ENCODE data around the gene GALNT7.

DNA sequence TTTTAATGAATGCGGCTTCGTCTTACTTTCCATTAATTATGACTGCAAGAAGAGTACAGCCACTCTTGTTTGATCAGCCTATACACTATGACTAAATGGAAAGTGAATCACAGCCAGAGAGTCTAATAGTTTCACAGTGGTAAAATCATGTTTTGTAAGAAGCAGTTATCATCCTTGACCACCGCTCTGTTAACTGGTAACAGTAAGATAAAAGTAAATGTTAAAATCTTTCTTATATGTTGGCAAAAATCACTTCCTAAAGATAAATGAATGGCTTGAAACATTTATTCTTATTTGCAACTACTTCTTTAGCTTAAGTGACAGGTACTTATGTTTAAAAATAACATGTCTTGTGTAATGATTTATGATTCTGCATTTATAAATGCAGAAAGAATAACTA lies 13.2 kb downstream of the GALNT7 start:
- TF ChIP-seq, protein P1, sequence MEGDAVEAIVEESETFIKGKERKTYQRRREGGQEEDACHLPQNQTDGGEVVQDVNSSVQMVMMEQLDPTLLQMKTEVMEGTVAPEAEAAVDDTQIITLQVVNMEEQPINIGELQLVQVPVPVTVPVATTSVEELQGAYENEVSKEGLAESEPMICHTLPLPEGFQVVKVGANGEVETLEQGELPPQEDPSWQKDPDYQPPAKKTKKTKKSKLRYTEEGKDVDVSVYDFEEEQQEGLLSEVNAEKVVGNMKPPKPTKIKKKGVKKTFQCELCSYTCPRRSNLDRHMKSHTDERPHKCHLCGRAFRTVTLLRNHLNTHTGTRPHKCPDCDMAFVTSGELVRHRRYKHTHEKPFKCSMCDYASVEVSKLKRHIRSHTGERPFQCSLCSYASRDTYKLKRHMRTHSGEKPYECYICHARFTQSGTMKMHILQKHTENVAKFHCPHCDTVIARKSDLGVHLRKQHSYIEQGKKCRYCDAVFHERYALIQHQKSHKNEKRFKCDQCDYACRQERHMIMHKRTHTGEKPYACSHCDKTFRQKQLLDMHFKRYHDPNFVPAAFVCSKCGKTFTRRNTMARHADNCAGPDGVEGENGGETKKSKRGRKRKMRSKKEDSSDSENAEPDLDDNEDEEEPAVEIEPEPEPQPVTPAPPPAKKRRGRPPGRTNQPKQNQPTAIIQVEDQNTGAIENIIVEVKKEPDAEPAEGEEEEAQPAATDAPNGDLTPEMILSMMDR (IDR thresholded peaks at IDR 0.05), result no peak
- TF ChIP-seq EP300 (IDR thresholded peaks at IDR 0.05), result no peak

Data from ovary (tissue), 3 donors.